Mesendoderm (in vitro differentiated cells): ENCODE results near the gene RAC2.
A peak's percentile ranks its signal among the peaks of the same experiment; 100 is the strongest.

Experiments used
- DNase-seq: peaks from one replicate; pipeline ENCODE4 v3.0.0; 2013
- H2AK5ac ChIP-seq: 2 replicates; pipeline ENCODE4 v1.6.1; 2013; ENCODE audit warnings: low read length, inconsistent platforms
- H2BK120ac ChIP-seq: 2 replicates; pipeline ENCODE4 v1.6.1; 2013; ENCODE audit warnings: low read depth, mild to moderate bottlenecking, low read length, moderate library complexity, mixed read lengths
- H2BK15ac ChIP-seq: replicated peaks from 2 replicates; pipeline ENCODE4 v1.6.1; 2013; ENCODE audit warnings: low read depth, mild to moderate bottlenecking, moderate library complexity
- H2BK5ac ChIP-seq: 2 replicates; pipeline ENCODE4 v1.6.1; 2013; ENCODE audit warnings: low read length, inconsistent platforms
- H3K18ac ChIP-seq: 2 replicates; pipeline ENCODE4 v1.6.1; 2013; ENCODE audit warnings: mild to moderate bottlenecking, low read length, mixed read lengths
- H3K23ac ChIP-seq: one replicate; pipeline ENCODE4 v1.6.1; 2013; ENCODE audit warnings: low read length
- H3K27ac ChIP-seq: 2 replicates; pipeline ENCODE4 v1.5.1; 2013; ENCODE audit warnings: low read depth, mild to moderate bottlenecking, inconsistent platforms, low read length, moderate library complexity
- H3K27me3 ChIP-seq: 2 replicates; pipeline ENCODE4 v1.6.1; 2013; ENCODE audit warnings: low read length, control low read depth, mild to moderate bottlenecking, inconsistent platforms; ENCODE audit not compliant: insufficient read depth, poor library complexity
- H3K36me3 ChIP-seq: 2 replicates; pipeline ENCODE4 v1.6.1; 2013; ENCODE audit warnings: low read length, inconsistent platforms; ENCODE audit not compliant: control insufficient read depth, insufficient read depth
- H3K4ac ChIP-seq: one replicate; pipeline ENCODE4 v1.6.1; 2013; ENCODE audit warnings: low read depth, mild to moderate bottlenecking, low read length, moderate library complexity
- H3K4me1 ChIP-seq: 2 replicates; pipeline ENCODE4 v1.6.1; 2013; ENCODE audit warnings: low read depth, low read length, inconsistent platforms; ENCODE audit not compliant: control insufficient read depth
- H3K4me2 ChIP-seq: 2 replicates; pipeline ENCODE4 v1.6.1; 2013; ENCODE audit warnings: low read length
- H3K4me3 ChIP-seq: 2 replicates; pipeline ENCODE4 v1.5.1; 2013; ENCODE audit warnings: mild to moderate bottlenecking, low read length
- H3K56ac ChIP-seq: one replicate; pipeline ENCODE4 v1.6.1; 2013; ENCODE audit warnings: low read length
- H3K79me1 ChIP-seq: 2 replicates; pipeline ENCODE4 v1.6.1; 2013; ENCODE audit warnings: low read length, inconsistent platforms
- H3K79me2 ChIP-seq: 2 replicates; pipeline ENCODE4 v1.6.1; 2013; ENCODE audit warnings: mild to moderate bottlenecking, low read length; ENCODE audit not compliant: control insufficient read depth, insufficient read depth
- H3K9ac ChIP-seq: 2 replicates; pipeline ENCODE4 v1.6.1; 2013; ENCODE audit warnings: low read length, inconsistent platforms
- H4K5ac ChIP-seq: one replicate; pipeline ENCODE4 v1.6.1; 2013; ENCODE audit warnings: low read length
- H4K8ac ChIP-seq: one replicate; pipeline ENCODE4 v1.6.1; 2013; ENCODE audit warnings: low read depth, mild to moderate bottlenecking, control low read depth, low read length, moderate library complexity
- WGBS: extraction: QIAGEN DNeasy Blood & Tissue Kit; methylation state at CpG from one replicate; pipeline ENCODE4 v1.1.7; 2013; ENCODE audit warnings: low lambda C conversion rate, missing lambda C conversion rate; ENCODE audit not compliant: insufficient coverage; ENCODE audit errors: extremely low coverage; 5-methylcytosine and 5-hydroxymethylcytosine counted together

Gene RAC2

DNA sequence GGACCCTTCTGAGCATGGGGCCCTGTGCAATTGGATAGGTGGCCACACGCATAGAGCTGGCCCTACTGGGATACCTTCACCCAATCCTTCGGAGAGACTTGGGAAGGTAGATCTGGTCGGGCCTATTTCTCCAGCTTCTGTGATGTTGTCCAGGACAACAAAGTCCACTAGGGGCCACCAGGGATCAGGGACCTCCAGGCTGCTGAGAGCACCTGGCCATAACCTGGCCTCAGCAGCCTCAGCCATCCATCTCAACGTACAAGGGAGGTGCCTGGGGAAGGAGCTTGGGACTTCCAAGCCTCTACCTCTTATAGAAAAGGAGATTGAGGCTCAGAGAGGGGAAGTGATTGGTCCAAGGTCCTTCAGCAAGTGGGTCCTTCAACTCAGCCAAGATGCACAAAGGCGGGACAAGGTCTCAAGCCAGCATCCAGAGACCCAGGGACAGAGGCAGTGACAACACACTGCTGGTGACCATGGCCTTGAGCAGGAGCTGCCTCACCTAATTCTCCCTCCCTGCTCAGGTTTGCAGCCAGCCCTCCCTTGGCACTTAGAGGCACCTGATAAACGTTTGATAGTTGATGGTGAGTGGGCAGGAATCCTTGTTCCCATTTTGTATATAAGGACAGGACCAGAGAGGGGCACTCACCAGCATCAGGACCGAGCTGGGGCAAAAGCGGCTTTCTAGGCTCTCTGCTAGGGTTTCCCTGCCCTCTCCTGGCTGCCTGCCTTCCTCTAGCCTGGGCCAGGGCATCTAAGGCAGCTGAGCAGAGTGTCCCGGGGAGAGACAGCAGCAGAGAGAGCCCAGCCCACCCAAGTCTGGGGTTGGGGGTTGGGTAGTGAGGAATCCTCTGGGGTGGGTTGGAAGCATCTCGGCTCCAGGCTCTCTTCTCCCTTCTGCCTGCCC is 4.5 kb downstream of the RAC2 start:
- Histone ChIP-seq H3K4ac (no peak overlapping the region), H3K23ac (no peak overlapping the region), H3K9ac (no peak overlapping the region), H3K18ac (no peak overlapping the region), H2AK5ac (no peak overlapping the region), H3K36me3 (no peaks in the 10 kb centered on the region), H2BK15ac (no peak overlapping the region), H3K4me3 (no peak overlapping the region), H3K79me2 (no peaks in the 10 kb centered on the region), H3K4me2 (no peak overlapping the region), H2BK5ac (no peak overlapping the region), H4K5ac (no peak overlapping the region), H2BK120ac (no peak overlapping the region), H3K56ac (no peak overlapping the region), H3K27ac (no peak overlapping the region), H4K8ac (no peak overlapping the region), H3K27me3 (no peaks in the 10 kb centered on the region), H3K4me1 (peaks cover 5% of the 10 kb centered on the region), H3K79me1 (no peaks in the 10 kb centered on the region)
- WGBS = no CpG with 5 or more reads among the region's 10 CpGs
- DNase-seq = no peak

GRCh38 chr22:37237371-37238268 is 6.4 kb downstream of the RAC2 start:
- Histone ChIP-seq H2BK5ac (no peak overlapping the region), H2BK120ac (no peak overlapping the region), H3K56ac (peak overlapping the region; percentile 65), H3K23ac (no peak overlapping the region), H3K79me1 (no peaks in the 10 kb centered on the region), H3K36me3 (no peaks in the 10 kb centered on the region), H3K27ac (no peak overlapping the region), H3K4ac (no peak overlapping the region), H3K9ac (no peak overlapping the region), H3K4me1 (peaks cover 2% of the 10 kb centered on the region), H3K27me3 (no peaks in the 10 kb centered on the region), H4K5ac (no peak overlapping the region), H2AK5ac (no peak overlapping the region), H3K18ac (no peak overlapping the region), H3K4me3 (no peak overlapping the region), H4K8ac (no peak overlapping the region), H3K4me2 (no peak overlapping the region), H3K79me2 (no peaks in the 10 kb centered on the region), H2BK15ac (no peak overlapping the region)
- no CpG with 5 or more reads among the region's 20 CpGs for WGBS
- peak; percentile 80 for DNase-seq

DNA sequence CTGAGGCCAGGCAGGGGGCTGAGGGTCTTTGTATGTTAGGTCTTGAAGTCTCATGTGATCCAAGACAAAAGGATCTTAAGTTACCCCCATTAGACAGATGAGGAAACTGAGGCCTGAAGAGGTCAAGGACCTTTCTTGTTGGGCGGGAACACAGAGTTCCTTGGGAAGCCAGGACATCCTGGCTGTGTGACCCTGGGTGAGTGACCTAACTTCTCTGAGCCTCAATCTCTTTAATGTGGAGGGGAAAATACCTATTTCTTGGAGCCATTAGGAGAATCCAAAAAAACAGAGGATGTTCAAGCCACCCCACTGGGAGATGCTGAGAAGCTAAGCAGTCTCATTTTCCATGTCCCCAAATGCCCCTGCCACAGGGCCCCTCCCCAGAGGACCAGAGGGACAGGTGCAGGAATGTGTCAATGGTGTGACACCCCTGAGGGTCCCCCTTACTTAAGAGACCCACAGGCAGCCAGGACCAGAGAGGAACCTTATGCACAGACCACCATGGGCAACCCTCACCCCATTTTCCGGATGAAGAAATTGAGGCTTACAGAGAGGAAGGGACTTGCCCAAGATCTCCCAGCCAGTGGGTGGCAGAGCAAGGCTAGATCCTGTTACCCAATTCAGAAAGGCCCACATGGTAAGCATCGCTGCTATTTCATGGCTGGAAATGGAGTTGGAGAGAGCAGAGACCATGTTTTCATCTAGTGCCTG is 8.0 kb downstream of the RAC2 start:
- H4K8ac ChIP-seq = no peak overlapping the region

GRCh38 chr22:37234736-37235711 is 9.0 kb downstream of the RAC2 start:
- DNase-seq = no peak
- Histone ChIP-seq H3K27me3 (no peaks in the 10 kb centered on the region), H3K4ac (no peak overlapping the region), H3K4me2 (no peak overlapping the region), H3K18ac (no peak overlapping the region), H3K36me3 (no peaks in the 10 kb centered on the region), H3K79me1 (no peaks in the 10 kb centered on the region), H3K9ac (no peak overlapping the region), H3K27ac (no peak overlapping the region), H3K4me1 (peaks cover 2% of the 10 kb centered on the region), H3K23ac (no peak overlapping the region), H3K4me3 (no peak overlapping the region), H4K5ac (no peak overlapping the region), H2BK15ac (no peak overlapping the region), H2AK5ac (no peak overlapping the region), H3K56ac (no peak overlapping the region), H4K8ac (no peak overlapping the region), H2BK5ac (no peak overlapping the region), H2BK120ac (no peak overlapping the region), H3K79me2 (no peaks in the 10 kb centered on the region)
- no CpG with 5 or more reads among the region's 16 CpGs for WGBS

More for the DNA sequence above, 8.0 kb downstream of the RAC2 start:
- H2AK5ac ChIP-seq = no peak overlapping the region
- no CpG with 5 or more reads among the region's 3 CpGs for WGBS
- no peak overlapping the region for H3K18ac ChIP-seq
- no peak overlapping the region for H3K9ac ChIP-seq
- H3K36me3 ChIP-seq = no peaks in the 10 kb centered on the region
- no peak overlapping the region for H2BK15ac ChIP-seq
- H3K4me2 ChIP-seq = no peak overlapping the region
- no peaks in the 10 kb centered on the region for H3K79me2 ChIP-seq
- peaks cover 2% of the 10 kb centered on the region for H3K4me1 ChIP-seq
- no peaks in the 10 kb centered on the region for H3K27me3 ChIP-seq
- no peak overlapping the region for H3K27ac ChIP-seq
- H3K56ac ChIP-seq = no peak overlapping the region
- H4K5ac ChIP-seq = no peak overlapping the region
- H3K4ac ChIP-seq = no peak overlapping the region
- no peaks in the 10 kb centered on the region for H3K79me1 ChIP-seq
- H2BK120ac ChIP-seq = no peak overlapping the region
- DNase-seq = no peak
- no peak overlapping the region for H3K23ac ChIP-seq
- H3K4me3 ChIP-seq = no peak overlapping the region
- H2BK5ac ChIP-seq = no peak overlapping the region
